Activated T-cell treated with anti-CD3 and anti-CD28 coated beads, Interleukin-2, amount 50 U/mL, for 72 hours (primary cell): Measurements from ENCODE around the gene HOXB3. TPM values are rescaled to one million over a fixed set of nuclear protein-coding genes. Genes with fewer than 3 reads are reported as not detected.

ENCODE experiments used
- ATAC-seq, 2 donors: fragments of 150-1000 bp; cut with Tn5 transposase; replicated peaks in 1 of 2; 2 replicates each; pipeline ENCODE4 v1.10.0; 2021; ENCODE audit warnings: moderate library complexity in 2 of 2, mild to moderate bottlenecking in 1 of 2
- DNase-seq, 2 donors: peaks; one replicate each; pipeline ENCODE4 v3.0.0; 2021 to 2022; ENCODE audit warnings: mixed read lengths in 1 of 2
- H3K27ac Mint-ChIP-seq: one replicate; pipeline ENCODE4 v1.8.0; 2022; ENCODE audit warnings: mild to moderate bottlenecking, moderate library complexity, mixed read lengths
- H3K27me3 Mint-ChIP-seq: one replicate; pipeline ENCODE4 v1.8.0; 2022; ENCODE audit warnings: low read depth, mixed read lengths
- H3K36me3 Mint-ChIP-seq, 2 donors: one replicate each; pipeline ENCODE4 v1.8.0; 2022; ENCODE audit warnings: mixed read lengths in 2 of 2, mild to moderate bottlenecking in 1 of 2; ENCODE audit not compliant: insufficient read depth in 2 of 2
- H3K4me1 Mint-ChIP-seq: one replicate; pipeline ENCODE4 v1.8.0; 2022; ENCODE audit warnings: low read depth, mixed read lengths
- H3K4me3 Mint-ChIP-seq, 2 donors: one replicate each; pipeline ENCODE4 v1.8.0; 2022; ENCODE audit warnings: mild to moderate bottlenecking in 2 of 2, mixed read lengths in 2 of 2, moderate library complexity in 2 of 2
- H3K9me3 Mint-ChIP-seq, 2 donors: one replicate each; pipeline ENCODE4 v1.8.0; 2022; ENCODE audit warnings: mixed read lengths in 2 of 2
- total RNA-seq, 2 donors: library from RNA; stranded (reverse); gene quantifications; one replicate each; pipeline ENCODE4 v1.2.3, GENCODE V29; 2022

Gene HOXB3
- total RNA-seq, 2 donors from 2014 or later, result 2.9 to 8.1 TPM

- Mint-ChIP-seq H3K27ac (no peak overlapping the region), H3K9me3 (no peaks in the 10 kb centered on the region), H3K4me1 (peaks cover 48% of the 10 kb centered on the region), H3K4me3 (peak overlapping the region in 1 of 2 donors; percentile 26), H3K27me3 (peaks cover 99% of the 10 kb centered on the region), H3K36me3 (no peaks in the 10 kb centered on the region)
- DNase-seq, result no peak
- ATAC-seq, result no peak
Measured at GRCh38 chr17:48587276-48588073, 2.6 kb downstream of the HOXB3 start.

- peak; percentile 53 to 62 for DNase-seq
- Mint-ChIP-seq H3K27me3 (peaks cover 95% of the 10 kb centered on the region), H3K27ac (no peak overlapping the region), H3K4me1 (peaks cover 49% of the 10 kb centered on the region), H3K36me3 (no peaks in the 10 kb centered on the region), H3K9me3 (no peaks in the 10 kb centered on the region), H3K4me3 (peak overlapping the region; percentile 90 to 98)
- peak in 1 of 2 donors; percentile 34 for ATAC-seq
Measured at GRCh38 chr17:48586355-48587258, 3.4 kb downstream of the HOXB3 start.

GRCh38 chr17:48584223-48584741 lies 5.8 kb downstream of the HOXB3 start:
- Mint-ChIP-seq H3K27me3 (peaks cover 95% of the 10 kb centered on the region), H3K4me1 (peaks cover 60% of the 10 kb centered on the region), H3K36me3 (no peaks in the 10 kb centered on the region)

GRCh38 chr17:48583708-48584222 lies 6.3 kb downstream of the HOXB3 start:
- no peak for ATAC-seq
- Mint-ChIP-seq H3K9me3 (no peaks in the 10 kb centered on the region), H3K27me3 (peaks cover 95% of the 10 kb centered on the region), H3K27ac (no peak overlapping the region), H3K36me3 (no peaks in the 10 kb centered on the region), H3K4me1 (peaks cover 65% of the 10 kb centered on the region), H3K4me3 (peak overlapping the region; percentile 90 to 98)
- DNase-seq, result no peak

More at GRCh38 chr17:48584223-48584741, 5.8 kb downstream of the HOXB3 start:
- peak overlapping the region; percentile 90 to 98 for H3K4me3 Mint-ChIP-seq
- DNase-seq (no peak), ATAC-seq (no peak)
- H3K9me3 Mint-ChIP-seq, result no peaks in the 10 kb centered on the region
- no peak overlapping the region for H3K27ac Mint-ChIP-seq

GRCh38 chr17:48582750-48583069 lies 7.3 kb downstream of the HOXB3 start:
- H3K27me3 Mint-ChIP-seq, result peaks cover 88% of the 10 kb centered on the region
- H3K9me3 Mint-ChIP-seq, result no peaks in the 10 kb centered on the region
- H3K4me3 Mint-ChIP-seq, result peak overlapping the region; percentile 75 to 98
- H3K4me1 Mint-ChIP-seq, result peaks cover 67% of the 10 kb centered on the region
- DNase-seq (no peak), ATAC-seq (no peak)
- H3K36me3 Mint-ChIP-seq, result peaks cover 2 to 3% of the 10 kb centered on the region in 2 donors
- H3K27ac Mint-ChIP-seq, result no peak overlapping the region

- Mint-ChIP-seq H3K27me3 (peaks cover 61% of the 10 kb centered on the region), H3K36me3 (peaks cover 2 to 3% of the 10 kb centered on the region in 2 donors), H3K4me1 (peaks cover 59% of the 10 kb centered on the region), H3K27ac (no peak overlapping the region), H3K4me3 (peak overlapping the region; percentile 70 to 95), H3K9me3 (no peaks in the 10 kb centered on the region)
- DNase-seq (no peak), ATAC-seq (no peak)
Measured at GRCh38 chr17:48579760-48580554, 10.1 kb downstream of the HOXB3 start.

- Mint-ChIP-seq H3K9me3 (no peaks in the 10 kb centered on the region), H3K4me3 (peak overlapping the region; percentile 89 to 95), H3K36me3 (peaks cover 2 to 3% of the 10 kb centered on the region in 2 donors), H3K27me3 (peaks cover 60% of the 10 kb centered on the region), H3K4me1 (peaks cover 56% of the 10 kb centered on the region), H3K27ac (no peak overlapping the region)
- ATAC-seq (no peak), DNase-seq (no peak)
Measured at GRCh38 chr17:48579471-48579759, 10.6 kb downstream of the HOXB3 start.

- peak overlapping the region; percentile 89 to 95 for H3K4me3 Mint-ChIP-seq
Measured at GRCh38 chr17:48578616-48579470, 11.2 kb downstream of the HOXB3 start.

GRCh38 chr17:48577946-48578615 lies 12.0 kb downstream of the HOXB3 start, which contains the start of gene HOXB4:
HOXB4 (minus strand) TSS chr17:48578350; CDS start chr17:48578319, 31 bp downstream.
- Mint-ChIP-seq H3K27me3 (peaks cover 51% of the 10 kb centered on the region), H3K4me1 (peaks cover 55% of the 10 kb centered on the region), H3K27ac (peak within 1 kb of the TSS; percentile 95), H3K4me3 (peak within 1 kb of the TSS; percentile 89 to 95), H3K36me3 (peaks cover 2 to 3% of the 10 kb centered on the region in 2 donors), H3K9me3 (no peaks in the 10 kb centered on the region)
- peak; percentile 73 to 77 for DNase-seq
- peak; percentile 72 to 86 for ATAC-seq

More at GRCh38 chr17:48578616-48579470, 11.2 kb downstream of the HOXB3 start:
- ATAC-seq (peak; percentile 57 to 71), DNase-seq (no peak)
- peaks cover 56% of the 10 kb centered on the region for H3K4me1 Mint-ChIP-seq
- H3K27me3 Mint-ChIP-seq, result peaks cover 59% of the 10 kb centered on the region
- H3K27ac Mint-ChIP-seq, result peak overlapping the region; percentile 58
- H3K9me3 Mint-ChIP-seq, result no peaks in the 10 kb centered on the region
- H3K36me3 Mint-ChIP-seq, result peaks cover 2 to 3% of the 10 kb centered on the region in 2 donors

- Mint-ChIP-seq H3K9me3 (no peaks in the 10 kb centered on the region), H3K27me3 (peaks cover 44% of the 10 kb centered on the region), H3K27ac (no peak overlapping the region), H3K4me3 (peak overlapping the region; percentile 75 to 78), H3K4me1 (peaks cover 49% of the 10 kb centered on the region), H3K36me3 (peaks cover 2 to 3% of the 10 kb centered on the region in 2 donors)
- peak in 1 of 2 donors; percentile 12 for ATAC-seq
- DNase-seq, result no peak
Measured at GRCh38 chr17:48577330-48577945, 12.6 kb downstream of the HOXB3 start.
